Measurements from ENCODE around the gene TGM5.
A peak's percentile ranks its signal among the peaks of the same experiment; 100 is the strongest.

Gene TGM5

DNA sequence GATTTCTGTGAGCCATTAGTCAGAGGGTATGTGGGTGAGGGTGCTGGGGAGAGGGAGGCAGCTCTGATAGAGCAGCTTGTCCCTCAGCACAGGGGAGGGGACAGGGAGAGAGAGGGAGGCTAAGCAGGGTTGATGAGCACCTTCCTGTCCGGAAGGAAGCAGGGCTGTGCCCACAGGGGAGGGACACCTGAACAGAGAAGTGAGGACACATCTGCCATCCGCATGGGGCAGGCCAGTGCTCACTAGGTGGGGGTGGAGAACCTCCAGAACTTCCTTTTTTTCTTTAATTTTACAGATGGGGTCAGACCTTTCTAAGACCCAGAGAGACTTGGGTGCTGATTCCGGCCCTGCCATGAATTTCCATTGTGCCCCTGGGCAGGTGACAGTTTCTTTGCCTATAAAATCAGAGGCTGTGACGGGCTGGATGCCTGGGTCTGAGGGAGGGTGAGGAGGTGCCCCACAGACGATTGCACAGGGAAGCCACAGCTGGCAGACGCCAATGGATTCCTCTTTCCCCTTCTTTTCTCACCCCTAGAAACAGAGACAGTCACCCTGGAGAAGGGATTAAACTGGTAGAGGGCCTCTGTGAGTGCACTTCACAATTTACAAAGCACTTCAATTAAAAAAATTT, 4.1 kb upstream of the TGM5 start:
- no peak for DNase-seq (ENCODE audit: low spot score)
- TF ChIP-seq, protein P1, sequence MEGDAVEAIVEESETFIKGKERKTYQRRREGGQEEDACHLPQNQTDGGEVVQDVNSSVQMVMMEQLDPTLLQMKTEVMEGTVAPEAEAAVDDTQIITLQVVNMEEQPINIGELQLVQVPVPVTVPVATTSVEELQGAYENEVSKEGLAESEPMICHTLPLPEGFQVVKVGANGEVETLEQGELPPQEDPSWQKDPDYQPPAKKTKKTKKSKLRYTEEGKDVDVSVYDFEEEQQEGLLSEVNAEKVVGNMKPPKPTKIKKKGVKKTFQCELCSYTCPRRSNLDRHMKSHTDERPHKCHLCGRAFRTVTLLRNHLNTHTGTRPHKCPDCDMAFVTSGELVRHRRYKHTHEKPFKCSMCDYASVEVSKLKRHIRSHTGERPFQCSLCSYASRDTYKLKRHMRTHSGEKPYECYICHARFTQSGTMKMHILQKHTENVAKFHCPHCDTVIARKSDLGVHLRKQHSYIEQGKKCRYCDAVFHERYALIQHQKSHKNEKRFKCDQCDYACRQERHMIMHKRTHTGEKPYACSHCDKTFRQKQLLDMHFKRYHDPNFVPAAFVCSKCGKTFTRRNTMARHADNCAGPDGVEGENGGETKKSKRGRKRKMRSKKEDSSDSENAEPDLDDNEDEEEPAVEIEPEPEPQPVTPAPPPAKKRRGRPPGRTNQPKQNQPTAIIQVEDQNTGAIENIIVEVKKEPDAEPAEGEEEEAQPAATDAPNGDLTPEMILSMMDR (IDR thresholded peaks at IDR 0.05; ENCODE audit: borderline replicate concordance, control extremely low read depth, extremely low read depth, insufficient read depth, missing control alignments), result no peak
- in situ Hi-C loops (cut with MboI; ENCODE audit: low sequenced_read_pairs, unreplicated experiment), result no loop called here

DNA sequence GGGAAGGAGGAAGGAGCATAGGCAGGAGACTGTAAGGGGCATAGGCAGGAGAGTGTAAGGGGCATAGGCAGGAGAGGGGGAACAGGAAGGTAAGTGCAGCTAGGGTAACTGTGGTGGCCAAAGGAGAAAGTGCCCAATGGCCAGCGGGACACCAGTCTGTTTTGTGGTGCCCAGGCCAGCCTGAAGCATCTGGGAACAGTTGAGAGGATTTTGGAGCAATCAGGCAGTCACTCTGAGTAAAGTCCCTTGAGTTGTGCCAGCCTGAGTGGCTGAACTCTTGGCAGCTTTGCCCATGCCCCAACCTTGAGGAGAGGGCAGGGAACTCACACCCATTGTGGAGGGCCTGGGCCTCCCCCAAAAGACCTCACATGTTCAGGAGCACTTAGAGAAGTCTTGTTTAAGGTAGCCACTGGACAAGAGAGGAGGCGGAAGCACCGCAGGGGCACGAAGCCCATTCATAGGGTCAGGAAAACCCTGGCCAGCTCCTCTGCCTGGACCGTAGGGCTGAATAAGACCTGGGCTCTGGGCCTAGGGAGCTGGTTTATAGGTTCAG, 3.5 kb upstream of the TGM5 start:
- TF ChIP-seq, protein P1 (IDR thresholded peaks at IDR 0.05; ENCODE audit: borderline replicate concordance, control extremely low read depth, extremely low read depth, insufficient read depth, missing control alignments), result no peak
- in situ Hi-C loops (cut with MboI; ENCODE audit: low sequenced_read_pairs, unreplicated experiment), result no loop called here
- DNase-seq (ENCODE audit: low spot score), result no peak

DNA sequence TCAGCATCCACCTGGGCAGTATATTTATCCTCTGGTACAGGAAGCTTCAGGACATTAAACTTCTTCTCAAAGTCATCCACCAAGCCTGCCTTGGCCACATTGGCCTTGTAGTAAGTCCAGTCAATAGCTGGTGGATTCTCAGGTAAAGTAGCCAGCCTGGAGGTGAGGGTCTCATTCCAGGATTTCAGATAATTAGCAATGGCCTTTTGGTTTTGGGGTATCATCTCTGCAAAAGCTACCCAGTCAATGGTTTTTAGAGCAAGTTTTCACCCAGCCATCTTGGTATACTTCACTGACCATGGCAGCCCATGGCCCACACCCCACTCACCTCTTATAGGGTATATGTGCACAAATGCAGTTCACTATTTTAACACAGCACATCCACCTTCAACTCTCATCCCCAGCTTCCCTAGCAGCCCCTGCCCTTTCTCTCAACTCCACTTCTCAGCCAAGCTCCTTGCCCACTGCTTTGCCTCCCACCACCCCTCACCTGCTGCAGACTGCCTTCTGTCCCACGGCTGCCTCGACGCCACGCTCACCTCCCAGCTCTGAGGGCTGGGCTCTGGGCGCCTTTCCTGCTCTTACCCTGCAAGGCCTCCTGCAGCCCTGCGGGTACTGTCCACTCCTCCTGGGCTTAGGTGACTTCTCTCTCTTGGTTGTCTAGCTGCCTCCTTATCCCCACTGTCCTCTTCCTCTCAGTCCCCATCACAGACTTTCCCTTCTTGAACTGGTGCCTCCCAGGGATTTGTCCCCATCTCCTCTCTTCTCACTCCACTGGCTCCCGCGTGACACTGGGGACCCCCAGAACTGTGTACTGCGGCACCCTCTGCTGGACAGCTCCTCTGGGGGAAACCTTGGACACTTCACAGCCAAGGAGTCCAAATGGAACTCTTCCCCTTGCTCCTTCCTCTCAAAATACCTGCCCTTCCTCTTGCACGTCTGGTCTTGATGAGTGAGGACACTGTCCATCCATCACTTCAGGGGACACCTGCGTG, 1.7 kb upstream of the TGM5 start:
- in situ Hi-C loops (cut with MboI; ENCODE audit: low sequenced_read_pairs, unreplicated experiment), result no loop called here
- peak; percentile 74 for DNase-seq (ENCODE audit: low spot score)
- TF ChIP-seq, protein P1 (IDR thresholded peaks at IDR 0.05; ENCODE audit: borderline replicate concordance, control extremely low read depth, extremely low read depth, insufficient read depth, missing control alignments), result peak; percentile 76

DNA sequence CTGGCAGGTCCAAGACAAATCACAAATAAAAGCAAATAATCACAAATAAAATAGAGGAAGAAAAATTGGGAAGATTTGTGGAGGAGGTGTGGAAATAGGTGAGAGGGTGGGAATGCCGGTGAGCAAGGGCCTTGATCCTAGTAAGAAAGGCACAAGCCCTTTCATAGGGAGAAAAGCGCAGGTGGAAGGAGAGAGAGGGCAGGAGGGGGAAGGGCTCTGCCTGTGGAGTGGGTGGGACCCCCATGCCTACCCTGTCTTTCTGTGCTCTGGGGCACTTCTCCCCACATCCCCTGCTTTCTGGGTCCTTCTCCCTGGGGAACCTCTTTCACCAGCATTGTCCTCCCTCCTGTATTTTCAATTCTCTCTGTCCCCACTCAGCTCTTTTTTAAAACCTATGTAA, 711 bp upstream of the TGM5 start:
- TF ChIP-seq, protein P1 (IDR thresholded peaks at IDR 0.05; ENCODE audit: borderline replicate concordance, control extremely low read depth, extremely low read depth, insufficient read depth, missing control alignments), result no peak
- in situ Hi-C loops (cut with MboI; ENCODE audit: low sequenced_read_pairs, unreplicated experiment), result no loop called here
- no peak for DNase-seq (ENCODE audit: low spot score)

DNA sequence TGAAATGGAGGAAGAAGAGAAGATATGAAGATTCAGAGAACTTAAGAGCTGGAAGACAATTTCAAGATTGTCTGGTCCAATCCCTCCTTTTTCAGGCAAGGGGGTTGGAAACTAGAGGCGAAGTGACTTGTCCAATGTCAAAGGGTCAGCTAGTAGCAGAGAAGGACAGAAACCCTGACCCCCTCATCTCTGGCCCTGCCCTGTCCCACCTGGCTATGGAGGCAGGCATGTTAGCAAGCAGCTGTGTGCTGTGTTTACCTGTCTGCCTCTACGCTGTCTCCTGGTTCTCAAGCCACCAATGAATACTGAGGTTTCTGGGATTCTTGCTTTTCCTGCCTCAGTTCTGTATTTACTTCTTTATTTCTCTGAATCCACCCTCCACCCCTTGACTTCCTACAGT, 342 bp downstream of the TGM5 start:
- DNase-seq (ENCODE audit: low spot score), result no peak
- TF ChIP-seq, protein P1 (IDR thresholded peaks at IDR 0.05; ENCODE audit: borderline replicate concordance, control extremely low read depth, extremely low read depth, insufficient read depth, missing control alignments), result no peak
- in situ Hi-C loops (cut with MboI; ENCODE audit: low sequenced_read_pairs, unreplicated experiment), result no loop called here

DNA sequence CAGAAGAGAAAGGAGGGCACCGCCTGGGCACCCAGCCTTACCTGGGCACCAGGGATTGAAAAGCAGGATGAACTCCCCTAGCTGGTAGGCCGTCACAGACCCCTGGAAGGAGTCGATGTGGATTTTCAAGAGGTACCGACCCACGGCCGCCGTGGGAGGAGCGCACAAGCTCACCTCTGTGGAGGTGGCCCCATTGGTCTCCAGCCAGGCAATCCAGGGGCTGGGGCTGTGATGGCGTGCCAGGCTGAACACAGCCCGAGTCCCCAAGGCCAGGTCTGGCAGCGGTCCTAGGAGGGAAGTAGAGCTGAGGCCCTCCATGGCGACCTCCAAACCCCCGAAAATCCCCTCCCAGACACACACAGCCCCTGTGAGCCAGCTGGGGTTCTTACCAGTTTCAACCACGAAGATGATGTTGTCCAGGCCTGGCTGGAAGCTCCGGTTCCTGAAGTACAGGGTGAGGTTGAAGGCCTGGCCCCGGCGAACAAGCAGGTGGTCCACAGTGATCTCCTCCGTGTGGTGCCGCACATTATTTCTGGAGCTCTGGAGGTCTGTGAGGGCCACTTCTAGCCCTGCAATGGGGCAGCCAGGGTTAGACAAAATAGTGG, 6.6 kb downstream of the TGM5 start:
- TF ChIP-seq, protein P1 (IDR thresholded peaks at IDR 0.05; ENCODE audit: borderline replicate concordance, control extremely low read depth, extremely low read depth, insufficient read depth, missing control alignments), result no peak
- DNase-seq (ENCODE audit: low spot score), result no peak
- in situ Hi-C loops (cut with MboI; ENCODE audit: low sequenced_read_pairs, unreplicated experiment), result no loop called here
